Prostate gland (tissue), 2 donors: ENCODE results near the gene PRDM16.

Experiments used
- POLR2A ChIP-seq: fragments of 450-650 bp; IDR thresholded peaks from one replicate; pipeline ENCODE4 v1.6.1; 2016; ENCODE audit warnings: antibody characterized with exemption, mild to moderate bottlenecking
- POLR2AphosphoS5 ChIP-seq: sonication (generic); formaldehyde crosslinking; IDR thresholded peaks from one replicate; pipeline ENCODE4 v1.6.1; 2017; ENCODE audit warnings: antibody characterized with exemption
- TF ChIP-seq, protein P1 (sequence below), 4 experiments: fragments of 200-600 bp in 2 of 4; fragments of 450-650 bp in 2 of 4; sonication (generic) in 2 of 4; IDR thresholded peaks; 1 replicate in 3 of 4; 2 replicates in 1 of 4; pipeline ENCODE4 v1.5.1; 2016 to 2019; ENCODE audit warnings: antibody characterized with exemption in 4 of 4, mild to moderate bottlenecking in 2 of 4, moderate library complexity in 2 of 4

DNA sequence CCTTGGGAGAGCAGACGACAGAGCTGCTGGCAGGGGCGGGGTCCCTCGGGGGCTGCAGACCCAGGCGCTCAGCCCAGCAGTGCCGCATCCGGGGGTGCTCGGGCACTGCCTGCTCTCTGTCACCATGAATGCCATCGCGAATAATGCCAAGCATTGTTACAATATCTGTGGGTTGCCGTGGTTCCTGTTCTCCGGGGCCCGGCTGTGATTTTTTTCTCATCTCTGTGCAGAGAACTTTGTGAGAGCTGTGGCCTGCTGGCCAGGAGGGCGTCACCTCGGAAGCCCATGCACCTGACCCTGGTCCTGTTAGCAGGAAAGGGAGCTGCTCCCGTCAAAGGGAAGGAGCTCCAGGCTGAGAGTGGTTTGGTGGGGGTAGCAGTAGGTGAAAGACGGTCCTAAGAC is 70.4 kb downstream of the PRDM16 start:
- TF ChIP-seq, protein P1, sequence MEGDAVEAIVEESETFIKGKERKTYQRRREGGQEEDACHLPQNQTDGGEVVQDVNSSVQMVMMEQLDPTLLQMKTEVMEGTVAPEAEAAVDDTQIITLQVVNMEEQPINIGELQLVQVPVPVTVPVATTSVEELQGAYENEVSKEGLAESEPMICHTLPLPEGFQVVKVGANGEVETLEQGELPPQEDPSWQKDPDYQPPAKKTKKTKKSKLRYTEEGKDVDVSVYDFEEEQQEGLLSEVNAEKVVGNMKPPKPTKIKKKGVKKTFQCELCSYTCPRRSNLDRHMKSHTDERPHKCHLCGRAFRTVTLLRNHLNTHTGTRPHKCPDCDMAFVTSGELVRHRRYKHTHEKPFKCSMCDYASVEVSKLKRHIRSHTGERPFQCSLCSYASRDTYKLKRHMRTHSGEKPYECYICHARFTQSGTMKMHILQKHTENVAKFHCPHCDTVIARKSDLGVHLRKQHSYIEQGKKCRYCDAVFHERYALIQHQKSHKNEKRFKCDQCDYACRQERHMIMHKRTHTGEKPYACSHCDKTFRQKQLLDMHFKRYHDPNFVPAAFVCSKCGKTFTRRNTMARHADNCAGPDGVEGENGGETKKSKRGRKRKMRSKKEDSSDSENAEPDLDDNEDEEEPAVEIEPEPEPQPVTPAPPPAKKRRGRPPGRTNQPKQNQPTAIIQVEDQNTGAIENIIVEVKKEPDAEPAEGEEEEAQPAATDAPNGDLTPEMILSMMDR (IDR thresholded peaks at IDR 0.05), result no peak
- TF ChIP-seq POLR2AphosphoS5, result no peak
- TF ChIP-seq POLR2A, result no peak
